ENCODE measurements around the gene SPOP.
A peak's percentile ranks its signal among the peaks of the same experiment; 100 is the strongest.
"Not testable (repeated sequence)": the region's sequence is repeated elsewhere in the genome, so short reads cannot be mapped to it uniquely, and the experiment has no call there.

Gene SPOP

GRCh38 chr17:49570540-49571242 lies 107.2 kb downstream of the SPOP start:
- Histone ChIP-seq H2AK5ac (ENCODE audit: low read length, severe bottlenecking) (no peak overlapping the region), H2BK12ac (ENCODE audit: low read length in 2 of 2) (no peak overlapping the region), H2BK5ac (ENCODE audit: low read depth, low read length, poor library complexity, severe bottlenecking) (no peak overlapping the region), H3K9ac (ENCODE audit: low read length) (no peak overlapping the region), H3K4me2 (ENCODE audit: low read length, poor library complexity, severe bottlenecking) (no peak overlapping the region), H2BK120ac (ENCODE audit: low read depth, low read length) (no peak overlapping the region), H3K27ac (ENCODE audit: low read length, poor library complexity, severe bottlenecking) (no peak overlapping the region), H3K27me3 (ENCODE audit: control insufficient read depth in 1 of 2, insufficient read depth in 1 of 2, low read length in 2 of 2) (peaks cover 47 to 63% of the 10 kb centered on the region in 2 experiments), H2BK15ac (ENCODE audit: low read depth, poor library complexity, severe bottlenecking) (no peak overlapping the region), H3K14ac (ENCODE audit: low read length in 2 of 2) (no peak overlapping the region), H3K23ac (ENCODE audit: low read length in 2 of 2) (no peak overlapping the region), H3K18ac (ENCODE audit: low read depth in 1 of 2, low read length in 2 of 2) (no peak overlapping the region), H3K79me1 (replicated peaks; ENCODE audit: low read length, poor library complexity, severe bottlenecking) (no peaks in the 10 kb centered on the region), H3K4me3 (ENCODE audit: insufficient read depth in 1 of 2, low read depth in 1 of 2, low read length in 2 of 2) (no peak overlapping the region), H3K36me3 (ENCODE audit: control insufficient read depth in 1 of 2, insufficient read depth in 2 of 2, low read depth in 1 of 2, low read length in 2 of 2) (no peaks in the 10 kb centered on the region), H3K4ac (ENCODE audit: low read depth in 1 of 2, low read length in 2 of 2) (no peak overlapping the region), H3K4me1 (ENCODE audit: control insufficient read depth, insufficient read depth, low read depth, low read length) (peaks cover 19% of the 10 kb centered on the region), H4K8ac (ENCODE audit: low read length) (no peak overlapping the region), H3K9me3 (ENCODE audit: control insufficient read depth, low read length) (no peaks in the 10 kb centered on the region), H2AFZ (ENCODE audit: low read depth, low read length) (no peak overlapping the region), H4K91ac (ENCODE audit: low read length) (no peak overlapping the region)
- DNase-seq, result no peak
- 45% methylated on average over 8 of the region's 11 CpGs for WGBS

- not testable (repeated sequence) for H2BK120ac ChIP-seq (ENCODE audit: low read depth, low read length); H2BK12ac ChIP-seq (ENCODE audit: low read length in 2 of 2); H3K9me3 ChIP-seq (ENCODE audit: control insufficient read depth, low read length); H3K79me1 ChIP-seq (replicated peaks; ENCODE audit: low read length, poor library complexity, severe bottlenecking); H2BK15ac ChIP-seq (ENCODE audit: low read depth, poor library complexity, severe bottlenecking); H2AFZ ChIP-seq (ENCODE audit: low read depth, low read length); H2BK5ac ChIP-seq (ENCODE audit: low read depth, low read length, poor library complexity, severe bottlenecking); H4K8ac ChIP-seq (ENCODE audit: low read length); H2AK5ac ChIP-seq (ENCODE audit: low read length, severe bottlenecking); H3K23ac ChIP-seq (ENCODE audit: low read length in 2 of 2); H3K4me2 ChIP-seq (ENCODE audit: low read length, poor library complexity, severe bottlenecking); H3K36me3 ChIP-seq (ENCODE audit: control insufficient read depth in 1 of 2, insufficient read depth in 2 of 2, low read depth in 1 of 2, low read length in 2 of 2); H3K9ac ChIP-seq (ENCODE audit: low read length); DNase-seq; H3K4ac ChIP-seq (ENCODE audit: low read depth in 1 of 2, low read length in 2 of 2); H3K27ac ChIP-seq (ENCODE audit: low read length, poor library complexity, severe bottlenecking); H3K4me3 ChIP-seq (ENCODE audit: insufficient read depth in 1 of 2, low read depth in 1 of 2, low read length in 2 of 2); H4K91ac ChIP-seq (ENCODE audit: low read length); H3K18ac ChIP-seq (ENCODE audit: low read depth in 1 of 2, low read length in 2 of 2); H3K14ac ChIP-seq (ENCODE audit: low read length in 2 of 2)
- WGBS, result 96% methylated on average over 5 of the region's 7 CpGs
- peaks cover 14% of the 10 kb centered on the region for H3K4me1 ChIP-seq (ENCODE audit: control insufficient read depth, insufficient read depth, low read depth, low read length)
- H3K27me3 ChIP-seq (ENCODE audit: control insufficient read depth in 1 of 2, insufficient read depth in 1 of 2, low read length in 2 of 2), result peaks cover 48 to 50% of the 10 kb centered on the region in 2 experiments
Measured at GRCh38 chr17:49568695-49569047, 109.2 kb downstream of the SPOP start.

GRCh38 chr17:49567871-49568694 lies 109.8 kb downstream of the SPOP start:
- 33% methylated on average over 42 of the region's 42 CpGs for WGBS
- no peak overlapping the region for H4K8ac ChIP-seq (ENCODE audit: low read length)

GRCh38 chr17:49567104-49567521 lies 110.8 kb downstream of the SPOP start:
- Histone ChIP-seq H4K91ac (ENCODE audit: low read length) (no peak overlapping the region), H2BK12ac (ENCODE audit: low read length in 2 of 2) (no peak overlapping the region), H3K79me1 (replicated peaks; ENCODE audit: low read length, poor library complexity, severe bottlenecking) (no peaks in the 10 kb centered on the region), H3K23ac (ENCODE audit: low read length in 2 of 2) (no peak overlapping the region), H2BK120ac (ENCODE audit: low read depth, low read length) (no peak overlapping the region), H4K8ac (ENCODE audit: low read length) (no peak overlapping the region), H3K4ac (ENCODE audit: low read depth in 1 of 2, low read length in 2 of 2) (no peak overlapping the region), H2AFZ (ENCODE audit: low read depth, low read length) (no peak overlapping the region), H3K4me3 (ENCODE audit: insufficient read depth in 1 of 2, low read depth in 1 of 2, low read length in 2 of 2) (no peak overlapping the region), H3K9me3 (ENCODE audit: control insufficient read depth, low read length) (no peaks in the 10 kb centered on the region), H2BK5ac (ENCODE audit: low read depth, low read length, poor library complexity, severe bottlenecking) (no peak overlapping the region), H2AK5ac (ENCODE audit: low read length, severe bottlenecking) (no peak overlapping the region), H2BK15ac (ENCODE audit: low read depth, poor library complexity, severe bottlenecking) (no peak overlapping the region), H3K27ac (ENCODE audit: low read length, poor library complexity, severe bottlenecking) (no peak overlapping the region), H3K14ac (ENCODE audit: low read length in 2 of 2) (no peak overlapping the region), H3K18ac (ENCODE audit: low read depth in 1 of 2, low read length in 2 of 2) (no peak overlapping the region), H3K27me3 (ENCODE audit: control insufficient read depth in 1 of 2, insufficient read depth in 1 of 2, low read length in 2 of 2) (peaks cover 32 to 38% of the 10 kb centered on the region in 2 experiments), H3K9ac (ENCODE audit: low read length) (no peak overlapping the region), H3K4me1 (ENCODE audit: control insufficient read depth, insufficient read depth, low read depth, low read length) (peaks cover 14% of the 10 kb centered on the region), H3K36me3 (ENCODE audit: control insufficient read depth in 1 of 2, insufficient read depth in 2 of 2, low read depth in 1 of 2, low read length in 2 of 2) (no peaks in the 10 kb centered on the region), H3K4me2 (ENCODE audit: low read length, poor library complexity, severe bottlenecking) (no peak overlapping the region)
- DNase-seq, result no peak
- 70% methylated on average over 9 of the region's 9 CpGs for WGBS

More at GRCh38 chr17:49567871-49568694, 109.8 kb downstream of the SPOP start:
- H3K9ac ChIP-seq (ENCODE audit: low read length), result peak overlapping the region; percentile 47
- DNase-seq, result peak; percentile 79
- H3K79me1 ChIP-seq (replicated peaks; ENCODE audit: low read length, poor library complexity, severe bottlenecking), result no peaks in the 10 kb centered on the region
- no peak overlapping the region for H3K27ac ChIP-seq (ENCODE audit: low read length, poor library complexity, severe bottlenecking)
- H3K27me3 ChIP-seq (ENCODE audit: control insufficient read depth in 1 of 2, insufficient read depth in 1 of 2, low read length in 2 of 2), result peaks cover 42 to 48% of the 10 kb centered on the region in 2 experiments
- no peak overlapping the region for H3K23ac ChIP-seq (ENCODE audit: low read length in 2 of 2)
- H3K4me3 ChIP-seq (ENCODE audit: insufficient read depth in 1 of 2, low read depth in 1 of 2, low read length in 2 of 2), result peak overlapping the region in 1 of 2 experiments; percentile 73
- H3K4me1 ChIP-seq (ENCODE audit: control insufficient read depth, insufficient read depth, low read depth, low read length), result peaks cover 14% of the 10 kb centered on the region
- H2BK120ac ChIP-seq (ENCODE audit: low read depth, low read length), result no peak overlapping the region
- H2BK5ac ChIP-seq (ENCODE audit: low read depth, low read length, poor library complexity, severe bottlenecking), result no peak overlapping the region
- no peak overlapping the region for H2BK15ac ChIP-seq (ENCODE audit: low read depth, poor library complexity, severe bottlenecking)
- H2AFZ ChIP-seq (ENCODE audit: low read depth, low read length), result peak overlapping the region; percentile 79
- H3K9me3 ChIP-seq (ENCODE audit: control insufficient read depth, low read length), result no peaks in the 10 kb centered on the region
- H2BK12ac ChIP-seq (ENCODE audit: low read length in 2 of 2), result no peak overlapping the region
- no peak overlapping the region for H3K4ac ChIP-seq (ENCODE audit: low read depth in 1 of 2, low read length in 2 of 2)
- no peak overlapping the region for H4K91ac ChIP-seq (ENCODE audit: low read length)
- peak overlapping the region; percentile 50 for H3K4me2 ChIP-seq (ENCODE audit: low read length, poor library complexity, severe bottlenecking)
- no peak overlapping the region for H2AK5ac ChIP-seq (ENCODE audit: low read length, severe bottlenecking)
- H3K14ac ChIP-seq (ENCODE audit: low read length in 2 of 2), result no peak overlapping the region
- no peaks in the 10 kb centered on the region for H3K36me3 ChIP-seq (ENCODE audit: control insufficient read depth in 1 of 2, insufficient read depth in 2 of 2, low read depth in 1 of 2, low read length in 2 of 2)
- H3K18ac ChIP-seq (ENCODE audit: low read depth in 1 of 2, low read length in 2 of 2), result no peak overlapping the region
